Hematopoietic multipotent progenitor cell treated with erythropoietin and hydrocortisone succinate and interleukin-3 and kit ligand, for 17 days (in vitro differentiated cells): ENCODE data around the gene LMX1B.
"Not testable (repeated sequence)": the region's sequence is repeated elsewhere in the genome, so short reads cannot be mapped to it uniquely, and the experiment has no call there.

Source experiments
- DNase-seq: peaks from one replicate; pipeline ENCODE4 v3.0.0-alpha.2; 2015; ENCODE audit warnings: low spot score

The LMX1B gene

DNA sequence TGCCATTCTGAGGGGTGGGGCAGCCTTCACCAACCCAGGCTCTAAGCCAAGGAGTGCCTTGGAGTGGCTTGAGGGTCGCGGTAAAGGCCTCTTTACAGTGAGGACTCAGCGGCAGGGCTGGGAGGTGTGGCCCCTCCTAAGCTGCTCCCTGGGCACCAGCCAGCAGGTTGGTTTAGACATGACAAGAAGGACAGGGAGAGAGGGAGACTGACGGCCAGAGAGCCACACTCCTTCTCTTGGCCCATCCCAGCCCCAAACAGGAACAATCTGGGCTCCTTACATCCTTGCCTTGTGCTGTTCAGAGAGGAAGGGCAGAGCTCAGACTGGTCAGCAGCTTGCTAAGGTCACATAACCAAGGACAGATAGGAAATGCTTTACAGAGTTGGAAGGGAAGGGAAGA lies 94.5 kb downstream of the LMX1B start:
- DNase-seq, result no peak

GRCh38 chr9:126709241-126709640 lies 95.5 kb downstream of the LMX1B start:
- no peak for DNase-seq

- no peak for DNase-seq
Observed at GRCh38 chr9:126715382-126715781, 101.7 kb downstream of the LMX1B start.

- not testable (repeated sequence) for DNase-seq
Observed at GRCh38 chr9:126717441-126717840, 103.7 kb downstream of the LMX1B start.

DNA sequence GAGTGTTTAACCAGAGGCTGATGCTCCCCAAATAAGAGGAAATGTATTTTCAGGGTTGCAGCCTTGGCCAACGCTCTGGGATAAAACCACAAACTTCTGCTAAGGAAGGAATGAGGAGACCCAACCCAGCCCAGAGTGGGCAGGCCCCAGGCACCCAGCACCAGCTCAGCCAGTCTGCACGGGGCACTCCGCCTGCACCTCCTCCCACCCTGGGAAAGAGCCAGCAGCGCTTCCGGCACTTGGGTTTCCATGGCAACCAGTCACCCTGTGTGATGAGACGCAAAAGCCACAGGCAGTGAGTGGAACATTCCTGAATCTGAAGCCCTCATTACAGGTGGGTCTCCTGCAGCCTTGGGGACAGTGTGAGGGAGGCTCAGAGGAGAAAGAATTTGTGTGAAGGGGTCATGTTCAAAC lies 105.9 kb downstream of the LMX1B start:
- no peak for DNase-seq

DNA sequence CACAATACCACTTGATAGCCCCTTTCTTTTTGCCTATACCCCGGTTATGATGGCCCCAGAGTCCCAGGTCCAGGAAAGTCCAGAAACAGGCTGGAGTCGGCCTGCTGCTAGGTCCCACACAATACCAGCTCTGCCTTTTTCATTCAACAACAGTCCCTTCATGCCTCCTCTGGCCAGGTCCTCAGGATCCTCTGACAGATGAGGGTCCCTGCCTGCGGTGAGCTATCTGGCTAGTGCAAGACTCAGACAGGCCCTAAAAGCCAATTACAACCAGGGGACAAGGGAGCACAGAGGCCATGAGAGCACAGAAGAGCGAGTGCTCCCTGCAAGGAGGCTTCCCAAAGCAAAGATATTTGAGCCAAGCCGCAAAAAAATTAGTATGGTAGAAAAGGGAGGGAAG lies 106.3 kb downstream of the LMX1B start:
- DNase-seq, result no peak

DNA sequence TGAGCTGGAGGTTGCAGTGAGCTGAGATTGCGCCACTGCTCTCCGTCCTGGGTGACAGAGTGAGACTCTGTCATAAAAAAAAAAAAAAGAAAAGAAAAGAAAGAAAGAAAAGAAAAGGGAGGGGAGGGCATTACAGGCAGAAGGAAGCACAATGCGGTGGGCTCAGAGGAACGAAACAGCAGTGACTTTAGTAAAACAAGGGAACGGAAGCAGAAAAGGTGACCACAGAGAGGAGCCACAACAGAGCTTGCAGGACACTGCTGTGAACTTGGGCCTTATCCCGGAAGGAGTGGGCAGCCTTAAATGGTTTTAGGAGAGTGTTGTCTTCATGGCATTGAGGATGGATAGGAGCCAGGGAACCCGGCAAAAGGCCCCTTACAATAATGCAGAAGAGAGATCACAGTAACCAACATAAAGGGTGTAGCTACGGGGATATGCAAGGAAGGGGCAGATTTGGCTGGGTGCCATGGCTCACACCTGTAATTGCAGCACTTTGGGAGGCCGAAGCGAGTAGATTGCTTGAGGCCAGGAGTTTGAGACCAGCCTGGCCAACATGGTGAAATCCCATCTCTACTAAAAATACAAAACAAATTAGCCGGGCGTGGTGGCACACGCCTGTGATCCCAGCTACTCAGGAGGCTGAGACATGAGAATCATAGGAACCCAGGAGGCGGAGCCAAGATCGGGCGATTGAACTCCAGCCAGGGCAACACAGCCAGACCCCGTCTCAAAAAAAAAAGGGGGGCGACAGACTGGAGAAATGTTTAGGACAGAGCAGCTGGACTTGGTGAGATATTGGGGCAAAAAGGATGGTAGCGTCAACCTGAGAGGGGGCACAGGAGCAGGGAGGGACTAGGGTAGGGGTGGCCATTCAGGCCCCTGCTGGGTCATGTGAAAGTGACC lies 107.2 kb downstream of the LMX1B start:
- no peak for DNase-seq

DNA sequence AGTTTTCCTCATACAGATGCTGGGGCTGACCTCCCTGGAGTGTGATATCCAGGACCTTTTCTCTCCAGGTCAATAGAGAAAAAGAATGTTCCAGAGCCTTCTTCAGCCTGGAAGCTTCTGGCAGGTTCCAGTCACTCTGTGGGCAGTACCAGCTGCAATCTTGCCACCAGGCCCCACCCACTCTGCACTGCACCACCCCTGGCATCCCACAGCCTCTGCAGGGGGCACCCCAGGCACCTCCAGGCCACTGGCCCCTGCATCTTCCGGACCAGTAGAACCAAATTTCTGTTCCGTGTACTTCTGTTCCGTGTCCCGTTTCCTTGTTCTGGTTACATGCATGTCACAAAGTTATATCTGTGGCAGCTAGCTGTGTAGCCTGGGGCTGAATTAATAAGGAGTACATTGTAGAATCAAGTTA lies 107.8 kb downstream of the LMX1B start:
- DNase-seq, result no peak

DNA sequence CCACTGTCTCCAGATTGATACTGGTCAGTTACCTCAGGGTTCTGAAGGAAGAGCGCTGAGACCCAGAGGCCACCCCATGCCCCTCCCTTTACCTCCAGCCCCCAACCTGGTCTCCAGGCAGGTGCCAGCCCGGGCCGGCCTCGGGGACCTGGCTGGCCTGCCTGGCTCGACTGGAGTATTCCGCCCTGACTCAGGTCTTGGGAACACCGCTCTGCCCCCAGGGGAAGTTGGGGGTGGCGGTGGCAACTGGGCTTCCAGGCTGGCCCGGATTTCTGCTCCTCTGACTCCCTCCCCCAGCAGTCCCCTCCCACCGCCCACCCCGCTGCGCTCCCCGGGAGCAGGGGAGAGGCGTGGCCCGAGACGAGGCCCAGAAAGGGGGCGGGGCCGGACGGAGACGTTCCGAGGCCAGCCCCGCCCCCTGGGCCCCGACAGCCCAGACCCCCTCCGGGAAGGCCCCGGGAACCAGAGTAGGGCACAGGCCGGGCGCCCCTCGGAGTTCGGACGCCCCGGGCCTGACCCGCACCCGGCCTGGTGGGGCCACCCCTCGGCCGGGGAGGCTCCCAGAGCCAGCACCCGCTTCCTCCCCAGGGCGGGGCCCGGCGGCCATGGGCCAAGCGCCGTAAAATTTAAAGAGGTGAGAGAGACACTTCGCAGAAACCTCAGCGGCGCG lies 108.7 kb downstream of the LMX1B start:
- DNase-seq, result peak; percentile 17

DNA sequence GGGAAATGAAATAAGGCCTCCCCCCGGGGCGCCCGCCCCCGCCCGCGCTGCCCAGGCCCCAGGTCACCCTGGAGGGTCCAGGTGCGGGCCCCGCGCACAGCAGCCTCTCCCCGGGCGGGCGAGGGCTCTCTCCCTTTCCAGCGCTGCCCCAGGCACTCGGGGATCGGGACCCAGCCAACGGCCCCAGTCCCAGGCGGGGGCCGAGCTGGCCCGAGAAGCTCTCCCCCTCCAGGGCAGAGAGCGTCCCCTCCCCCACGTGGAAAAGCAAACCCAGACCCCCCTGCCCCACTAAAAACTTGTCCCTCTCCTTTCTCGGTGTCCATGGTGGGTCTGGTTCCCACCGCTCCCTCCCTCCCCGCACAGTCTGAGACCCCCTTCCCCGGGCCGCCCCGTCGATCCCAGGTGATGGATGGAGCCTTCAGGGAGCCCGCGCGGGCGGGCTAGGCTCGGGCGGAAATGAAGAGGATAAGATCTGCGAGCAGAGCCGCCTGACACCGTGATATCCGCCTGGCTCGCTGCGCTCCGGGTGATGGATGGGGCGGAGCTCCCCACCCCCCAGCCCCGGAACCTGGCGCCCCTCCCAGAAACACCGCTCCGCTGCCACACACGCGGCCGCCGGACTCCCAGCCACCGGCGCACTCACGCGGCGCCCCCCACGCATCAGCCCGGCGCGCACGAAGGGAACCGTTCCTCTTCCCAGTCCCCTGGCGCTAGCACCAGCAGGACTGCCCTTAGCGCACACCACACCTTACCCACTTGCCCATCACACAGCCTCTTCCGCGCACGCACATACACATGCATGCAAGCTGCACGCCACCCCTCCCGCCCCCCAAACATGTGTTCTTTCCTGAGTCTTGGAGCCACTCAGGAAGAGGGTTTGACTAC lies 109.4 kb downstream of the LMX1B start:
- DNase-seq, result no peak

GRCh38 chr9:126723807-126724172 lies 110.1 kb downstream of the LMX1B start:
- DNase-seq, result no peak

DNA sequence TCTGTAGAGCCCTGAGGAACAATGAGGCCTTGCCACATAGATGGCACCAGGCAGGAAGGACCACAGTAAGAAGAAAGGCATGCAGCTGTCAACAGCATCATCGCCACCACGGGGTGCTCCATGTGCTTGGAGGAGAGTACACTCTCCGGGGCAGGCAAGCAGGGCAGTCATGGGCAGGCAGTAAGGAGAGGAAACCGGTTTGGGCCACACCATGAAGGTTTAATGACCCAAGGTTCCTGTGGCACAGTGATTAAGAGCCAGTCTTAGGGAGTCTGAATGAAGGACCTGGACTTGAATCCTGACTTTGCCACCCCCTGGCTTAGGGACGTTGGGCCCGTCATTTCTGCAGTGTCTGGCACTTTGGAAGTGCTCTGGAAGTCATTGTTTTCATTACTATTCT lies 110.5 kb downstream of the LMX1B start:
- no peak for DNase-seq

- not testable (repeated sequence) for DNase-seq
Observed at GRCh38 chr9:126725485-126725884, 111.8 kb downstream of the LMX1B start.

GRCh38 chr9:126728210-126728609 lies 114.5 kb downstream of the LMX1B start:
- DNase-seq, result not testable (repeated sequence)

DNA sequence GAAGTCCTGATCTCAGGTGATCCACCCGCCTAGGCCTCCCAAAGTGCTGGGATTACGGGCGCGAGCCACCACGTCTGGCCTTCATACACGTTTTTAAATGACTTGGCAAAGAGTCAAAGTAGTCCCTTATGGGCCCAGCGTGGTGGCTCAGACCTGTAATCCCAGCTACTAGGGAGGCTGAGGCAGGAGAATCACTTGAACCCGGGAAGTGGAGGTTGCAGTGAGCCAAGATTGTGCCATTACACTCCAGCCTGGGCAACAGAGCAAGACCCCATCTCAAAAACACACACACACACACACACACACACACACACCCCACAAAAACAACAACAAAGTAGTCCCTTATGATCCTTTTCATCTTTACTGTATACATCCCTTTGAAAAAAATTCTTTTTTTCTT lies 116.9 kb downstream of the LMX1B start:
- DNase-seq, result not testable (repeated sequence)

DNA sequence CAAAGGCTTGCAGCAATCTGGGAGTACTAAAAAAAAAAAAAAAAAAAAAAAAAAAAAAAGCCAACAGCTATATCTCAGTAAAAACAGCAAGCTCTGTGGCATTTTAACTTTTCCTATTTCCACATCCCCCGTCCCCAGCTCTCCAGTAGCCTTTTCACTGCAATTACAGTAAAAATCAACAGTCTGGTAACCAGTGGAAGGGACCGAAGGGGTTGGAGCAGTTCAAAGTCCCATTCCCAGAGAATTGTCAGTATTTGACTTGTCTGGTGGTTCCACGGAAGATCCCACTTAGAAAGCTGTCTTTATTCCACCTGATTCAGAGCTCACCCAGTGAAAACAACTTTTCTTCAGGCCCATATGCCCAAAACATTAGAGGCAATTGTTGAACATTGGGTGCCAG lies 119.3 kb downstream of the LMX1B start:
- DNase-seq, result no peak

- DNase-seq, result no peak
Observed at GRCh38 chr9:126734877-126735276, 121.1 kb downstream of the LMX1B start.

- no peak for DNase-seq
Observed at GRCh38 chr9:126735482-126735881, 121.8 kb downstream of the LMX1B start.

GRCh38 chr9:126738553-126738952 lies 124.8 kb downstream of the LMX1B start:
- DNase-seq, result no peak

DNA sequence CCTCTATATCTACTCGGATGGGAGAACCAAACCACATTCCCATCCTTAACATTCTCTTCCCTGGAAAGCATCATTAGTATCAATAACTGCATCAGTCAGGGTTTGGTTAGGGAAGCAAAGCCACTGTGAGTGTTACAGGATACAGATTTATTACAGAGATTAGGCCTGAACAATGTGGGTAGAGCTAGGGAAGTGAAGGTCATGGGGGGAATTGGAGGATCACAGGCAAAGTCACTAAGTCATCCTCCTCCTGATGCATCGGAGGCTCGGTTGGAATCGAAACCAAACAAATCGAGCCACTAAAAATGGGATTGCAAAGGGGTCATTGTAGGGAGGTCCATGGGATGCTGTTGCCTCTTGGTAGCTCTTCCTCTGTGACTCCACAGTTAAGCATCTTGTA lies 129.3 kb downstream of the LMX1B start:
- DNase-seq, result no peak

DNA sequence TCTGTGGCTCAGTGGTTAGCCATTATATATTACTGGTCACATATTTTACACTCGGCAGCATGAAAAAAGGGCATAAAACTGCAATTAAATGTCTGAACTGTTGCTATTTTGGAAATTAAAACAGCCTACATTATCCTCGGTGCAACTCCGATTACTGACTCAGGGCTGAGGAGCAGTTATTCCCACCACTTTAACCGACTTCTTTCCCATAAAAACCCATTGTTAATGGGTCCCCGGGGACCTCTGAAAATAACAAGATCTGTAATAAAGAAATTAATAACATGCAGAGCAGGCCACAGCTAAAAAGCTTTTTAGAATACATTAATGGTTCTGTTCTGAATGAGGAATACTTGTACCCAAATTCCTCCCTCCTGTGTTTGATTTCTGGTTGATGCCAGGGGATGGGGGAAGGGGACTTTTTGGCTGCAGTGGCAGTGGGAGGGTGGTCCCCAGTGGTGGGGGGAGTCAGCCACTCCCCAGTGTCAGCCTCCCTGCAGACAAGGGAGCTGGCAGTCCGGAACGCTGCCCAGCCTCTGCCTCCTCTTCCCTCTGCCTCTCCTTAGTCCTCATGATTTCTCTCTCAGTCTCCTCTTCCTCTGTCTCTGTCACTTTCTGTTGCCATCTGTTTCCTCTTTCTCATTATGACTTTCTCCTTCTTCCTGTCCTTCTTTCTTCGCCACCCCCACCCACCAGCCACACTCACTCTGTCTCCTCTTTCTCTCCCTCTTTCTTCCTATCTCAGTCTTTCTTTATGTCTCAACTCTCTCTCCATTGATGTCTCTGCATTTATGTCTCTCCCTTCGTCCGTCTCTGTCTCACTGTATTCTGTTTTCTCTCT lies 132.1 kb downstream of the LMX1B start:
- DNase-seq, result no peak
